ENCODE data around the gene KLHL21. TPM values are rescaled to one million over a fixed set of nuclear protein-coding genes. Genes with fewer than 3 reads are reported as not detected.

Gene KLHL21
- total RNA-seq, 1 experiment from 2014 or later, result 38.0 TPM

DNA sequence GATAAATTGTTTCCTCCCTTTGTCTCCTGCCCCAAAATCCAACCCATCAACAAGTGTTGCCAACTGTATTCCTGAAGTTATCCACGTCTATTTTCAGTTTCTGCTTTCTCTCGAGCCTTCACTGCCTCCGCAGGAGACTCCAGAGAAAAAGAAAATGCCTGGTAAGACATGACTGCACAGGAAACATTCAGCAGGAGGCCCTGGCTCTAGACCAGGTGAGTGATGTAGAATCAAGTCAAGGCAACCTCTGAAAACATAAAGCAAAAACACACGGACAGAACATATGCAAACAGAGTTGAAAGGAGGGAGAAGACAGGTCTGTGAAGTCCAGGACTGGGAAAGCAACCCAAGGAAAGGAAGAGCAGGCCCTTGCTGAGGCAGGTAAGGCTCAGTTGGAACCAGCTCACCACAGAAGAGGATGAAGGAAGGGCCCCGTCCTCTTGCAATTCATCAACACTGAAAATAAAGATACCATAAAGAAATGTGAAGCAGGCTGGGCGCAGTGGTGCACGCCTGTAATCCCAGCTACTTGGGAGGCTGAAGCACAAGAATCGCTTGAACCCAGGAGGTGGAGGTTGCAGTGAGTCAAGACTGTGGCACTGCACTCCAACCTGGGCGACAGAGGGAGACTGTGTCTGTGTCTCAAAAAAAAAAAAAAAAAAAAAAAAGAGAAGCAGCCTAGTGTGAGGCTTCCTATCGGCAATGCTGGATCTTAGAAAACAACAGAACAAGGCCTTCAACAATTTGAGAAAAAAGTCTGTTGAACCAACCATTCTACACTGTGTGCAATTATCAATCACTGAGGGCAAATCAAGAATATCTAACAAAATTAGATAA lies 57.2 kb downstream of the KLHL21 start:
- DNase-seq (ENCODE audit: low spot score), result no peak
- CTCF ChIA-PET, result no interaction called here
- POLR2A ChIA-PET (ENCODE audit: low non-redundant PET), result no interaction called here

DNA sequence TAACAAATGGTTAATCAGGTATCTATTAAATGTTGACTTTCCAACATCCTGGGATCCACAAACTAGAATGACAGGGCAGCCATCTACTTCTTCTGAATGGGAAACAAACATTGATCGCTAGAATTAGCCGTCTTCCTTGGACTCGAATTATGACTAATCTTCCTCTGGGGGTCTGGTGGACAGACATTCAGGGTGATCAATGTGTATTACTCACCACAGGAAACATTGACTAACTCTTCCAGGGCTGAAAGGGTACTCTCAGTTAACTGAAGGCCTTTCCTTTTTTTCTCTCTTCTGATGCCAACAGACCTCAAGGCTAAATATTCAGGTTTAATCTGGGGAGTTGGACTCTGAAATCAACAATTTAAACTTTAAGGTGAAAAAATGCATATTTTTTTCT lies 57.8 kb downstream of the KLHL21 start:
- DNase-seq (ENCODE audit: low spot score), result no peak
- H3K36me3 ChIP-seq (ENCODE audit: insufficient read depth, low read length, poor library complexity, severe bottlenecking), result peaks cover 61% of the 10 kb centered on the region
- H3K4me3 ChIP-seq (ENCODE audit: low read depth, low read length, poor library complexity, severe bottlenecking), result no peak overlapping the region
- no peaks in the 10 kb centered on the region for H3K4me1 ChIP-seq (ENCODE audit: insufficient read depth, low read length, poor library complexity, severe bottlenecking)
- H3K27me3 ChIP-seq (replicated peaks; ENCODE audit: insufficient read depth, low read depth, low read length, poor library complexity), result no peaks in the 10 kb centered on the region
- ChIA-PET CTCF (no interaction called here), POLR2A (ENCODE audit: low non-redundant PET) (no interaction called here)
- intact Hi-C loops (cut with micrococcal nuclease; ENCODE audit: unreplicated experiment), result no loop called here
- BruUV-seq (replicated peaks), result no TSS peak
- H3K27ac ChIP-seq (ENCODE audit: low read depth, low read length, poor library complexity, severe bottlenecking), result no peak overlapping the region
- H3K9me3 ChIP-seq (ENCODE audit: low read depth, low read length, poor library complexity, severe bottlenecking), result no peaks in the 10 kb centered on the region
- TF ChIP-seq EZH2 (IDR thresholded peaks at IDR 0.05; ENCODE audit: borderline replicate concordance, low read depth, low read length, poor library complexity, severe bottlenecking), result no peak
- TF ChIP-seq, protein P1, sequence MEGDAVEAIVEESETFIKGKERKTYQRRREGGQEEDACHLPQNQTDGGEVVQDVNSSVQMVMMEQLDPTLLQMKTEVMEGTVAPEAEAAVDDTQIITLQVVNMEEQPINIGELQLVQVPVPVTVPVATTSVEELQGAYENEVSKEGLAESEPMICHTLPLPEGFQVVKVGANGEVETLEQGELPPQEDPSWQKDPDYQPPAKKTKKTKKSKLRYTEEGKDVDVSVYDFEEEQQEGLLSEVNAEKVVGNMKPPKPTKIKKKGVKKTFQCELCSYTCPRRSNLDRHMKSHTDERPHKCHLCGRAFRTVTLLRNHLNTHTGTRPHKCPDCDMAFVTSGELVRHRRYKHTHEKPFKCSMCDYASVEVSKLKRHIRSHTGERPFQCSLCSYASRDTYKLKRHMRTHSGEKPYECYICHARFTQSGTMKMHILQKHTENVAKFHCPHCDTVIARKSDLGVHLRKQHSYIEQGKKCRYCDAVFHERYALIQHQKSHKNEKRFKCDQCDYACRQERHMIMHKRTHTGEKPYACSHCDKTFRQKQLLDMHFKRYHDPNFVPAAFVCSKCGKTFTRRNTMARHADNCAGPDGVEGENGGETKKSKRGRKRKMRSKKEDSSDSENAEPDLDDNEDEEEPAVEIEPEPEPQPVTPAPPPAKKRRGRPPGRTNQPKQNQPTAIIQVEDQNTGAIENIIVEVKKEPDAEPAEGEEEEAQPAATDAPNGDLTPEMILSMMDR (conservative IDR thresholded peaks at IDR 0.05; ENCODE audit: low read depth, low read length), result no peak

More for the DNA sequence above, 57.2 kb downstream of the KLHL21 start:
- Histone ChIP-seq H3K27ac (ENCODE audit: low read depth, low read length, poor library complexity, severe bottlenecking) (no peak overlapping the region), H3K4me1 (ENCODE audit: insufficient read depth, low read length, poor library complexity, severe bottlenecking) (no peaks in the 10 kb centered on the region), H3K9me3 (ENCODE audit: low read depth, low read length, poor library complexity, severe bottlenecking) (no peaks in the 10 kb centered on the region), H3K4me3 (ENCODE audit: low read depth, low read length, poor library complexity, severe bottlenecking) (no peak overlapping the region), H3K27me3 (replicated peaks; ENCODE audit: insufficient read depth, low read depth, low read length, poor library complexity) (no peaks in the 10 kb centered on the region), H3K36me3 (ENCODE audit: insufficient read depth, low read length, poor library complexity, severe bottlenecking) (peaks cover 66% of the 10 kb centered on the region)
- intact Hi-C loops (cut with micrococcal nuclease; ENCODE audit: unreplicated experiment), result no loop called here
- no TSS peak for BruUV-seq (replicated peaks)
- TF ChIP-seq EZH2 (IDR thresholded peaks at IDR 0.05; ENCODE audit: borderline replicate concordance, low read depth, low read length, poor library complexity, severe bottlenecking), result no peak
- TF ChIP-seq, protein P1 (conservative IDR thresholded peaks at IDR 0.05; ENCODE audit: low read depth, low read length), result no peak

Other genes with a start within 250 kb of the KLHL21 start
- 129 and 132 TPM in 2 replicates for gene ACOT7, start 209.1 kb downstream of the KLHL21 start, total RNA-seq (2021)
- gene HES2, start 182.9 kb downstream of the KLHL21 start, total RNA-seq (2021), result not detected in 2 replicates
- gene ESPN, start 178.1 kb downstream of the KLHL21 start, total RNA-seq (2021), result not detected in 2 replicates
- 0.97 and 1.5 TPM in 2 replicates for gene TNFRSF25, start 136.7 kb downstream of the KLHL21 start, total RNA-seq (2021)
- 0.86 and 2.3 TPM in 2 replicates for gene PLEKHG5, start 111.2 kb downstream of the KLHL21 start, total RNA-seq (2021)
- 48.5 and 55.6 TPM in 2 replicates for gene NOL9, start 48.4 kb downstream of the KLHL21 start, total RNA-seq (2021)
- not detected in 2 replicates for gene TAS1R1, start 47.6 kb downstream of the KLHL21 start, total RNA-seq (2021)
- 29.9 and 35.3 TPM in 2 replicates for gene ZBTB48, start 22.9 kb downstream of the KLHL21 start, total RNA-seq (2021)
- 37.8 and 44.2 TPM in 2 replicates for gene PHF13, start 10.9 kb upstream of the KLHL21 start, total RNA-seq (2021)
- gene THAP3, start 22.0 kb upstream of the KLHL21 start, total RNA-seq (2021), result 23.6 and 27.9 TPM in 2 replicates
- gene DNAJC11, start 98.9 kb upstream of the KLHL21 start, total RNA-seq (2021), result 94.2 and 106 TPM in 2 replicates
- 85.2 and 92.2 TPM in 2 replicates for gene CAMTA1, start 182.6 kb upstream of the KLHL21 start, total RNA-seq (2021)

Measured in A673 (cell line).